ENCODE measurements around the gene CHAF1B.

GRCh38 chr21:36388096-36388495, 2.9 kb downstream of the CHAF1B start:
- TF ChIP-seq, protein P1, sequence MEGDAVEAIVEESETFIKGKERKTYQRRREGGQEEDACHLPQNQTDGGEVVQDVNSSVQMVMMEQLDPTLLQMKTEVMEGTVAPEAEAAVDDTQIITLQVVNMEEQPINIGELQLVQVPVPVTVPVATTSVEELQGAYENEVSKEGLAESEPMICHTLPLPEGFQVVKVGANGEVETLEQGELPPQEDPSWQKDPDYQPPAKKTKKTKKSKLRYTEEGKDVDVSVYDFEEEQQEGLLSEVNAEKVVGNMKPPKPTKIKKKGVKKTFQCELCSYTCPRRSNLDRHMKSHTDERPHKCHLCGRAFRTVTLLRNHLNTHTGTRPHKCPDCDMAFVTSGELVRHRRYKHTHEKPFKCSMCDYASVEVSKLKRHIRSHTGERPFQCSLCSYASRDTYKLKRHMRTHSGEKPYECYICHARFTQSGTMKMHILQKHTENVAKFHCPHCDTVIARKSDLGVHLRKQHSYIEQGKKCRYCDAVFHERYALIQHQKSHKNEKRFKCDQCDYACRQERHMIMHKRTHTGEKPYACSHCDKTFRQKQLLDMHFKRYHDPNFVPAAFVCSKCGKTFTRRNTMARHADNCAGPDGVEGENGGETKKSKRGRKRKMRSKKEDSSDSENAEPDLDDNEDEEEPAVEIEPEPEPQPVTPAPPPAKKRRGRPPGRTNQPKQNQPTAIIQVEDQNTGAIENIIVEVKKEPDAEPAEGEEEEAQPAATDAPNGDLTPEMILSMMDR (IDR thresholded peaks at IDR 0.05), result no peak
- TF ChIP-seq POLR2A (IDR thresholded peaks at IDR 0.05), result no peak

Measured in adrenal gland (tissue), 5 donors.